ENCODE data around the gene VPS4A. TPM values are rescaled to one million over a fixed set of nuclear protein-coding genes. Genes with fewer than 3 reads are reported as not detected.

Gene VPS4A
- total and polyA plus RNA-seq, 12 donors = 28.1 to 55.1 (median 34.6) TPM

- Histone ChIP-seq H3K9me3 (replicated peaks in 1 of 3) (no peaks in the 10 kb centered on the region), H3K27ac (no peak overlapping the region), H3K4me1 (replicated peaks in 1 of 2) (peaks cover 16 to 56% of the 10 kb centered on the region in 2 donors), H3K36me3 (replicated peaks in 1 of 2) (peaks cover 0 to 66% of the 10 kb centered on the region in 2 donors), H3K4me3 (no peak overlapping the region), H3K27me3 (no peaks in the 10 kb centered on the region)
- 68 to 77% (median 73%) methylated on average over 6 to 7 of the region's 7 CpGs for WGBS, 4 donors
- intact Hi-C loops (cut with DNase I) = no loop called here
- TF ChIP-seq POLR2A (IDR thresholded peaks at IDR 0.05) (no peak), CTCF (IDR thresholded peaks at IDR 0.05) (no peak)
- peak in 2 of 7 donors; percentile 23 to 46 for DNase-seq
These were observed 15.2 kb downstream of the VPS4A start for GRCh38 chr16:69326172-69326873.

- peaks cover 0 to 65% of the 10 kb centered on the region in 2 donors for H3K36me3 ChIP-seq (replicated peaks in 1 of 2)
These were observed 16.6 kb downstream of the VPS4A start for GRCh38 chr16:69327585-69328310.

GRCh38 chr16:69328854-69329316 lies 17.7 kb downstream of the VPS4A start:
- Histone ChIP-seq H3K27me3 (no peaks in the 10 kb centered on the region), H3K4me3 (peak overlapping the region in 1 of 4 donors; percentile 86), H3K27ac (peak overlapping the region in 3 of 5 donors; percentile 2 to 87 (median 86)), H3K36me3 (replicated peaks in 1 of 2) (peaks cover 0 to 66% of the 10 kb centered on the region in 2 donors), H3K9me3 (replicated peaks in 1 of 3) (no peaks in the 10 kb centered on the region), H3K4me1 (replicated peaks in 1 of 2) (peaks cover 16 to 56% of the 10 kb centered on the region in 2 donors)
- peak in 4 of 7 donors; percentile 35 to 65 (median 47) for DNase-seq
- WGBS, 4 donors = 43 to 53% (median 46%) methylated on average over 10 of the region's 10 CpGs
- TF ChIP-seq POLR2A (IDR thresholded peaks at IDR 0.05) (no peak), CTCF (IDR thresholded peaks at IDR 0.05) (no peak)
- intact Hi-C loops (cut with DNase I) = no loop called here

More at GRCh38 chr16:69327585-69328310, 16.6 kb downstream of the VPS4A start:
- TF ChIP-seq CTCF (IDR thresholded peaks at IDR 0.05) = no peak
- no peak for TF ChIP-seq POLR2A (IDR thresholded peaks at IDR 0.05)
- H3K9me3 ChIP-seq (replicated peaks in 1 of 3) = no peaks in the 10 kb centered on the region
- peak in 3 of 7 donors; percentile 9 to 54 (median 21) for DNase-seq
- WGBS, 4 donors = 92 to 95% (median 93%) methylated on average over 10 to 14 of the region's 14 CpGs
- H3K4me1 ChIP-seq (replicated peaks in 1 of 2) = peaks cover 16 to 56% of the 10 kb centered on the region in 2 donors
- H3K27me3 ChIP-seq = no peaks in the 10 kb centered on the region
- H3K27ac ChIP-seq = peak overlapping the region in 1 of 5 donors; percentile 86
- no peak overlapping the region for H3K4me3 ChIP-seq
- intact Hi-C loops (cut with DNase I) = no loop called here
